ENCODE data around the gene FOXK2.

The FOXK2 gene

GRCh38 chr17:82653651-82654528 is 134.4 kb downstream of the FOXK2 start:
- TF ChIP-seq NFIC (IDR thresholded peaks at IDR 0.05) (no peak), CEBPB (IDR thresholded peaks at IDR 0.05) (no peak), EP300 (IDR thresholded peaks at IDR 0.05; ENCODE audit: borderline replicate concordance) (no peak), FOXM1 (IDR thresholded peaks at IDR 0.05; ENCODE audit: borderline replicate concordance, low read depth) (no peak), USF1 (IDR thresholded peaks at IDR 0.05) (no peak), CREB1 (IDR thresholded peaks at IDR 0.05; ENCODE audit: low read depth) (no peak), EGR1 (IDR thresholded peaks at IDR 0.05) (no peak), TAF1 (IDR thresholded peaks at IDR 0.05; ENCODE audit: low read depth) (no peak), REST (IDR thresholded peaks at IDR 0.05; ENCODE audit: low read depth) (no peak), TCF12 (IDR thresholded peaks at IDR 0.05; ENCODE audit: low read depth) (no peak), ZBTB7A (IDR thresholded peaks at IDR 0.05; ENCODE audit: low read depth) (no peak)
